ENCODE data around the gene CCDC106.

CCDC106 gene

DNA sequence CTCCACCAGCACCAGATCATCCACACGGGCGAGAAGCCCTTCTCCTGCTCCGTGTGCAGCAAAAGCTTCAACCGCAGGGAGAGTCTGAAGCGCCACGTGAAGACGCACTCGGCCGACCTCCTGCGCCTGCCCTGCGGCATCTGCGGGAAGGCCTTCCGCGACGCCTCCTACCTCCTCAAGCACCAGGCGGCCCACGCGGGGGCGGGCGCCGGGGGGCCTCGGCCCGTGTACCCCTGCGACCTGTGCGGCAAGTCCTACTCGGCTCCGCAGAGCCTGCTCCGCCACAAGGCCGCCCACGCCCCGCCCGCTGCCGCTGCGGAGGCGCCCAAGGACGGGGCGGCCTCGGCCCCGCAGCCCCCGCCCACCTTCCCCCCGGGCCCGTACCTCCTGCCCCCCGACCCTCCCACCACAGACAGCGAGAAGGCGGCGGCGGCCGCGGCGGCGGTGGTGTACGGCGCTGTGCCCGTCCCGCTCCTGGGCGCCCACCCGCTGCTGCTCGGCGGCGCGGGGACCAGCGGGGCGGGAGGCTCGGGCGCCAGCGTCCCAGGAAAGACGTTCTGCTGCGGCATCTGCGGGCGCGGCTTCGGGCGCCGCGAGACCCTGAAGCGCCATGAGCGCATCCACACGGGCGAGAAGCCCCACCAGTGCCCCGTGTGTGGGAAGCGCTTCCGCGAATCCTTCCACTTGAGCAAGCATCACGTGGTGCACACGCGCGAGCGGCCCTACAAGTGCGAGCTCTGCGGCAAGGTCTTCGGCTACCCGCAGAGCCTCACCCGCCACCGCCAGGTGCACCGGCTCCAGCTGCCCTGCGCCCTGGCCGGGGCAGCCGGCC, 33.1 kb upstream of the CCDC106 start:
- DNase-seq, result no peak

DNA sequence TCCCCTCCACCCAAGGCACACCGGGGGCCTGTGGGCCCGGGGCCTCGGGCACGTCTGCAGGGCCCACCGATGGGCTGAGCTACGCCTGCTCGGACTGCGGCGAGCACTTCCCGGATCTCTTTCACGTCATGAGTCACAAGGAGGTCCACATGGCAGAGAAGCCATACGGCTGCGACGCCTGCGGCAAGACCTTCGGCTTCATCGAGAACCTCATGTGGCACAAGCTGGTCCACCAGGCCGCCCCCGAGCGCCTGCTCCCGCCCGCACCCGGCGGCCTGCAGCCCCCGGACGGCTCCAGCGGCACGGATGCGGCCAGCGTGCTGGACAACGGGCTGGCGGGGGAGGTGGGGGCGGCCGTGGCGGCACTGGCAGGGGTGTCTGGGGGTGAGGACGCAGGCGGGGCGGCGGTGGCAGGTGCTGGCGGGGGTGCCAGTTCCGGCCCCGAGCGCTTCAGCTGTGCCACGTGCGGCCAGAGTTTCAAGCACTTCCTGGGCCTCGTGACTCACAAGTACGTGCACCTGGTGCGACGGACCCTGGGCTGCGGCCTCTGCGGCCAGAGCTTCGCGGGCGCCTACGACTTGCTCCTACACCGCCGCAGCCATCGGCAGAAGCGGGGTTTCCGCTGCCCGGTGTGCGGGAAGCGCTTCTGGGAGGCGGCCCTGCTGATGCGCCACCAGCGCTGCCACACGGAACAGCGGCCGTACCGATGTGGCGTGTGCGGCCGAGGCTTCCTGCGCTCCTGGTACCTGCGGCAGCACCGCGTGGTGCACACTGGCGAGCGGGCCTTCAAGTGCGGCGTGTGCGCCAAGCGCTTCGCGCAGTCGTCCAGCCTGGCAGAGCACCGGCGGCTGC, 32.2 kb upstream of the CCDC106 start:
- DNase-seq, result no peak

- DNase-seq, result no peak
Measured at GRCh38 chr19:55616395-55616875, 31.6 kb upstream of the CCDC106 start.

- no peak for DNase-seq
Measured at GRCh38 chr19:55617426-55617825, 30.6 kb upstream of the CCDC106 start.

DNA sequence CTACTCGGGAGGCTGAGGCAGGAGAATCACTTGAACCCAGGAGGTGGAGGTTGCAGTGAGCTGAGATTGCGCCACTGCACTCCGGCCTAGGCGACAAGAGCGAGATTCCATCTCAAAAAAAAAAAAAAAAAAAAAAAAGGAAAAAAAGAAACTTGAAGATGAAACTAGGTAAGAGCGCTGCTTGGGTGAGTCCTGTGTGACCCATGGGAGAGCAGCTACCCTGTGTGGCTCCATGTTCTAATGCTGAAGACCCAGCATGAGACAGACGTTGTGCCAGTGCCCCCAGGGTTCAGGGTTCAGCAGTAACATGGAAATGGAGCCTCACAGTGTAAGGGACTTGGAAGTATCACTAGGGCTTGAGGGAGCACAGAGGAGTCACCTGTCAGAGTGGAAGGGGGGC, 29.6 kb upstream of the CCDC106 start:
- no peak for DNase-seq

- DNase-seq, result no peak
Measured at GRCh38 chr19:55619286-55619685, 28.7 kb upstream of the CCDC106 start.

DNA sequence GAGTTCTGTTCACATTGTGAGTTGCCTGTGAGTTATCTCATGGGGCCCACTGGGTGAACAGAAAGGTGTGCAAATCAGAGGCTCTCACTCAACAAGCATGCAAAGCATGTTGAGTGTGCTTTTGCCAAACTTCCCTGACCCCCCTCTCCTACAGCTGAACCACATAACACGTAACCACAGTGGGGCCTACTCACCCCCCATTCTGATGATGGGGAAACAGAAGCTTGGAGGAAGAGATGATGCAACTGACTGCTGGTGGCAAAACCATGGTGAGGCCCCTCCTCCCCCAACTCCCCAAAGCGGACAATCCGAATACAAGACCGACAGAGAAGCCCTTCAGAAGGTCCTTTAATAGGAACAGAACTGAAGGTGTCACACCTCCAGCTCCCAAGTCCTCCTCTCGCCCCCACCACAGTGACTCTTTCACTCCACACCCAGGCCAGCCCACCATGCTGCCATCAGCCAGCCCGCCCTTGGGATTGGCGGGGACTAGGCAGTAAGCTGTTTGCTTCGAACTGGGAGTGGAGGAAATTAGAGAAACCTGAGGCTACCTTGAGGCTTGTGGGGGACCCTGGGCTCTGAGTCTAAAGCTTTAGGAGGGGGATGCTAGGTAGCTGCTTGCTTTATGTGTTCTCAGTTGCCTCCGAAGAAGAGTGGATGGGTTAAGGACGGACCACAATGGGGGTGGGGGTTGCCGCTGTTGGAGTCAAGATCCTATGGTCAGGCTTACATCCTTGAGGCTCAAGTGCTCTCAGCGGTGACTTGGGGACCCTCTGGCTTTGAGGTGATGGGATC, 27.4 kb upstream of the CCDC106 start:
- DNase-seq, result no peak

DNA sequence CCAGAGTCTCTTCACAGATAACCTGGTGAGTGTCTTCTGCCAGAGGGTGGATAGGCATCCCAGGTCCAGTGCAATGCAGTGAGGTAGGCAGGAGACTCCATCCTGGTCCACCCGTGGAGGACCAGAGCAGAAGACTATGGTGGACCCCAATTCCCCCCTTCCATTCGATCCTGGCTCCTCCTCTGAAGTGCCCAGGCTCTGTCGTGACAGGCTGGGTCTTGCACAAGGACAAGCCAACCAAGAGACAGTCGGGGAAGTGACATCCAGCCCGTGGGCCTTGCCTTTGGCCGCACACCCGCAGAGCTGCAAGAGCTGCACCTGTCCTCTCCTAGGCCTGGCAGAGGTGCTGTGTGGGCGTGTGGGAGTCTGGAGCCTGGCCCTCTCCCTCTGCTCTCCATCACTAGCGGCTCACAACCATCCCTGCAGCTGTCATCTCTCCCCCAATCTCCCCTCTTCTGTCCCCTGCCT, 26.8 kb upstream of the CCDC106 start:
- no peak for DNase-seq

GRCh38 chr19:55621673-55622231, 26.3 kb upstream of the CCDC106 start:
- DNase-seq, result no peak

GRCh38 chr19:55622242-55622969, 25.6 kb upstream of the CCDC106 start:
- DNase-seq, result no peak

- no peak for DNase-seq
Measured at GRCh38 chr19:55623130-55623529, 24.9 kb upstream of the CCDC106 start.

GRCh38 chr19:55623561-55623960, 24.5 kb upstream of the CCDC106 start:
- DNase-seq, result no peak

DNA sequence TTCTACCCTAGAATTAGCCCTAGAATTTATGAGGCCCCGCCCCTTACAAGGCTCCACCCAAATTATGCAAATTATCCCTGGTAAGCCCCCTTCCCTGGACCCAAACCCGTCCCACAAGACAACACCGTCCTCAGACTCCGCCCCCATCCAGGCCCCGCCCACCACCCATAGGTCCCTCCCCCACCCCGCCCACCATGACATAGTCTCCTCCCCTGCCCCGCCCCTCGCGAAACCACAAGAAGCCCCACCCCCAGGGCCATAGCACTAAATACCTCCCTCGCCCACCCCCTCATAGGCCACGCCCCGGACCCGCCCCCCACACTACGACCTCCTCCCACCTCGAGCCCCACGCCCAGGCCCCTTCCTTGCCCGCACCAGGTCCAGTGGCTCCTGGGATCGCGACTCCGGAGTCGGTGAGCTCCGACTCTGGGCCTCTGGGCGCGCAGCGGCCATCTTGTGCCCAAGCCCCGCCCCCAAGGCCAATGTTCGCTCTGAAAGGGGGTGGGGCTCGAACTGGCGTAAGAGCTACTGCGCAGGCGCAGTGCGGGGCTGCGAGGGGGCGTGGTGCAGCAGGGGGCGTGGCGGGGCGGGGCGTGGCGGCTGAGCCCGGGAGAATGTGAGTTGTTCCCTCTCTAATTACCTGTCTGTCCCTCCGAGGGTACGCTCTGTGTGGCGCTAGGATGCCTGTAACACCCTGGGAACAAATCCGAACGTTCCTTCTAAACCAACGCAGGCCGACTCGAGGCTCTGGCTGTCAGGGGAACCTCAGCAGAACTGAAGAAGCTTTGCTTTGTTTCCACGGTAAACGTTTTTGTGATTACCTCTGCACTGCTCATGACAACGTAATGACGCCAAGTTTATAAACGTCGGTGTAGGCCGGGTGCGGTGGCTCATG, 23.7 kb upstream of the CCDC106 start, which contains the start of gene ZNF784:
Gene ZNF784, minus strand, starts transcription at position 458 of the 895 bp plus-strand sequence. Its CDS starts 5 bp downstream, at position 453.
- peak; percentile 94 to 95 for DNase-seq

DNA sequence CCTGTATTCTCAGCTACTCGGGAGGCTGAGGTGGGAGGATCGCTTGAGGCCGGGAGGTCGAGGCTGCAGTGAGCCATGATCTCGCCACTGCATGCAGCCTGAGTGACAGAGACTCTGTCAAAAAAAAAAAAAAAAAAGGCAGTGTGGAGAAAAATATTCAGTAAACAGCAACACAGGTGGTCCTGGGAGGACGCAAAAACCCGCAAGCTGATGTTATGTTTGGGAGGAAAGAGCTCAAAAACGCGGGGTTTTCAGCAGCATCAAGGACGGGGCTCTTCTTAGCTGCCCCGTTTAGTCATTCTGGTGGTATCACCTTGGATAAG, 23.0 kb upstream of the CCDC106 start:
- DNase-seq, result no peak

GRCh38 chr19:55626350-55626749, 21.7 kb upstream of the CCDC106 start:
- DNase-seq, result peak; percentile 42 to 55

DNA sequence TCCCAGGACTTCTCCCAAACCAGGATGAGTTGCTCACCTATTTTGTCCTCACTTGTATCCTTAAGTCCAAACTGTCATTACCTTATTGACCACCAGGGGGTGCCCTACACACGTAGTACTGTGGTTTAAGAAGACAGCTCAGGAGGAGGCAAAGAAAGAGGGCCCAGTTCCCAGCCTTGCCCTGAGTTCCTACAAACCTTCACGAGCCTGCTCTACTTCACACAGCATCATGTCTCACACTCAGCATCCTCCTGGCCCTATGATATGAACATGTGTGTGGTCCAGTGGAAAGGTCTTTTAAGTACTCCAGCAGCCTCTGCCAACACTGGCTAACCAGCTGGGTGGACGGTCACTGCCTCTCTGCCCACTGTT, 15.6 kb upstream of the CCDC106 start:
- DNase-seq, result peak; percentile 84 to 93

DNA sequence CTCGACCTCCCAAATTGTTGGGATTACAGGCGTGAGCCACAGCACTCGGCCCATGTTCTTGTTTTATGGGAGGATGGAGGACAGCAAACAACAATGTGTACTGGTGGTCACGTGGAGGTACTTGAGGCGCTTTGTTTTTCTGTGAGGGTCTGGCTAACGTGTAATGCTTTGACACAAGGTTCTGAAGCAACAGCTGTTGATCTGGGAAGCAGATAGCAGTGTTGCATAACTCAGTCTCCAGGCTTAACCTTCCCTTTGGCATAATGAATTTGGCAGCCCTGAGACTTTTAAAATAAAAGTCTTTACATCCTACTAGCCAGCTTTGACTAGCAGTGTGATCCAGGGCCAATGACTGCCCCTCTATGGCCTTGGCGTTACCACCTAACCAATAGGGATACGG, 14.2 kb upstream of the CCDC106 start:
- no peak for DNase-seq

- no peak for DNase-seq
Measured at GRCh38 chr19:55635334-55635717, 12.7 kb upstream of the CCDC106 start.

DNA sequence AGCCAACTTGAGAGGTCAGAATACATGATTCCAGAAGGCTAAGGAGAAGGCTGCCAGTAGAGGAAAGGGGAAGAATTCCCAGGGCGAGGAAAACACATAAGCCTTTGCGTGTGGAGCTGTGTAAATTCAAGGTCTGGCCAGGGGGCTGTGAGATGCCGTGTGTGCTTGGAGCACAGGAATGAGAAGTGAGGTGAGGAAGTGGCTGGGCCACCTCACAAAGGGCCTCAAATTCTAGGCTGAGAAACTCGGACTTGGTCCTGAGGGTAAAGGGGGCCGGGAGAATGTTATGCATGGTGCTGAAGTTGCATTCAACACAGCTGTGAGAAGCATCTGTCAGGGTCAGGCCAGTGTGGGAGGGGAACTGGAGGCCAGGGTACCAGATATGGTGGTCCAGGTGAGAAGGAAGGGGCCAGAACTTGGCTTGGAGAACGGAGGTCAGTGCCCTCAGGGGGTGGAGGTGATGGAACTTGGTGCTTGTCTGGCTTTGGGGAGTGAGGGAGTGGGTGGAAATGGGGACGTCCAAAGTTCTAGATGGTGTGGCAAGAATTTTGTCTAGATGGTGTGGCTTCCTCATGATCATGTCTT, 12.1 kb upstream of the CCDC106 start:
- DNase-seq, result no peak

GRCh38 chr19:55636723-55637122, 11.3 kb upstream of the CCDC106 start:
- no peak for DNase-seq

GRCh38 chr19:55637534-55637933, 10.5 kb upstream of the CCDC106 start:
- no peak for DNase-seq
